ENCODE data around the gene DISC1. TPM values are rescaled to one million over a fixed set of nuclear protein-coding genes. Genes with fewer than 3 reads are reported as not detected.

DISC1 gene
- total and polyA plus RNA-seq, 2 experiments from 2014 or later: 2.1 to 6.5 TPM

DNA sequence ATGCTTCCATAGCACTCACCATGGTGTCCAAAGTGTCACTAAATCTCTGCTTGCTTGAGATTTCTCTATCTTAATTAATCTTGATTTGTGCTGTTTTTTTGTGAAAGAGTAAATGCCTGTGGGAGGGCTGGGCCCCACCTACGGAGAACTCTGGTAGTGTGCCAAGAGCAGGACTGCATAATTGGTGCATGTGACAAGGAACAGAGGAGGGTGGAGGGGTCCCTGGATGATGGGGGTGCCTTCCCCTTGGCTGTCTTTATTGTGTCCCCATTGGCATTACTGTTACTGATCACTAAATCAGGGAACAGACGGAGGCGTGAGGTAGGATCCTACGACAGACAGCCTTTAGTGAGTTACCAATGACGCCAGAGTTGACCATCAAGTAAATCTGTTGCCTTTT is 223.4 kb downstream of the DISC1 start (continued):
- TF ChIP-seq ETS1 (IDR thresholded peaks at IDR 0.05) (no peak), ZNF114 (CRISPR knock-in tag; IDR thresholded peaks at IDR 0.05) (no peak)

DNA sequence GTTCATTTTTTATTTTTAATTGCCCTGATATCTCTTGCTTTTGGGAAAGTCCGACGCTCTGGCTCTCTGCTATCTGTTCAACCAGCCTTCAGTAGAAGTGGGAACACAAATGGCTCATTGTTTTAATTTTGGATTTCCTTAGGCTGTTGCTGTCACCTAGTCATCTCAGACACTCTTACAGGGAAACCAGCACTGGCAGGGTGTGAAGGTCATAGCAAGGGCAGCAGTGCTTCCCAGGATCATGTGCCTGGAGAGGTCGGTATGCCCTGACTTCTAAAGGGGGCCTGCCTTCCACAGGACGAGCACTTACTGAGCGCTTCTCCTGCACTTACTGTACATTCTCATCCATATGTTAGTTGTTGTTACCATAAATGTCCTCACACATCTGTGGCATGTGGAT is 224.2 kb downstream of the DISC1 start:
- H3F3A ChIP-seq (replicated peaks; ENCODE audit: low read depth): no peaks in the 10 kb centered on the region
- H3K36me3 ChIP-seq (ENCODE audit: insufficient read depth): no peaks in the 10 kb centered on the region
- no peaks in the 10 kb centered on the region for H3K27me3 ChIP-seq (ENCODE audit: insufficient read depth)
- Mint-ChIP-seq H3K27me3 (ENCODE audit: insufficient read depth, low read depth, poor library complexity) (peaks cover 2% of the 10 kb centered on the region), H3K36me3 (ENCODE audit: low read depth) (no peaks in the 10 kb centered on the region), H3K27ac (no peak overlapping the region), H3K4me3 (no peak overlapping the region), H3K9me3 (no peaks in the 10 kb centered on the region), H3K4me1 (peaks cover 15% of the 10 kb centered on the region; the same call in 2 of the 3 replicates)
- DNase-seq (ENCODE audit: low spot score): no peak
- H3K9me2 ChIP-seq (ENCODE audit: insufficient read depth): no peaks in the 10 kb centered on the region
- no peak for ATAC-seq
- H3K4me1 ChIP-seq (ENCODE audit: insufficient read depth): no peaks in the 10 kb centered on the region
- H3K4me3 ChIP-seq: no peak overlapping the region
- H4K20me1 ChIP-seq (replicated peaks; ENCODE audit: insufficient read depth): no peaks in the 10 kb centered on the region
- no peak overlapping the region for H3K4me2 ChIP-seq
- no peak overlapping the region for H3K27ac ChIP-seq (ENCODE audit: low read depth)
- H2AFZ ChIP-seq: no peak overlapping the region
- H3K79me2 ChIP-seq (replicated peaks; ENCODE audit: insufficient read depth): no peaks in the 10 kb centered on the region
- TF ChIP-seq CREB1 (CRISPR knock-in tag; IDR thresholded peaks at IDR 0.05; ENCODE audit: low read depth) (no peak), EZH2phosphoT487 (IDR thresholded peaks at IDR 0.05; ENCODE audit: unreplicated experiment) (no peak), ZNF331 (CRISPR knock-in tag; IDR thresholded peaks at IDR 0.05; ENCODE audit: low read depth) (no peak), REST (IDR thresholded peaks at IDR 0.05; ENCODE audit: unreplicated experiment) (no peak), STAT1 (IDR thresholded peaks at IDR 0.05; ENCODE audit: unreplicated experiment) (no peak), CTCF (conservative IDR thresholded peaks at IDR 0.05; ENCODE audit: low read depth in 2 of 2) (no peak), POLR2AphosphoS5 (IDR thresholded peaks at IDR 0.05; ENCODE audit: low read depth) (no peak), JUNB (IDR thresholded peaks at IDR 0.05; ENCODE audit: unreplicated experiment) (no peak), ETS1 (IDR thresholded peaks at IDR 0.05) (no peak), NANOG (IDR thresholded peaks at IDR 0.05; ENCODE audit: borderline replicate concordance) (no peak)
- TF ChIP-seq, protein P1, sequence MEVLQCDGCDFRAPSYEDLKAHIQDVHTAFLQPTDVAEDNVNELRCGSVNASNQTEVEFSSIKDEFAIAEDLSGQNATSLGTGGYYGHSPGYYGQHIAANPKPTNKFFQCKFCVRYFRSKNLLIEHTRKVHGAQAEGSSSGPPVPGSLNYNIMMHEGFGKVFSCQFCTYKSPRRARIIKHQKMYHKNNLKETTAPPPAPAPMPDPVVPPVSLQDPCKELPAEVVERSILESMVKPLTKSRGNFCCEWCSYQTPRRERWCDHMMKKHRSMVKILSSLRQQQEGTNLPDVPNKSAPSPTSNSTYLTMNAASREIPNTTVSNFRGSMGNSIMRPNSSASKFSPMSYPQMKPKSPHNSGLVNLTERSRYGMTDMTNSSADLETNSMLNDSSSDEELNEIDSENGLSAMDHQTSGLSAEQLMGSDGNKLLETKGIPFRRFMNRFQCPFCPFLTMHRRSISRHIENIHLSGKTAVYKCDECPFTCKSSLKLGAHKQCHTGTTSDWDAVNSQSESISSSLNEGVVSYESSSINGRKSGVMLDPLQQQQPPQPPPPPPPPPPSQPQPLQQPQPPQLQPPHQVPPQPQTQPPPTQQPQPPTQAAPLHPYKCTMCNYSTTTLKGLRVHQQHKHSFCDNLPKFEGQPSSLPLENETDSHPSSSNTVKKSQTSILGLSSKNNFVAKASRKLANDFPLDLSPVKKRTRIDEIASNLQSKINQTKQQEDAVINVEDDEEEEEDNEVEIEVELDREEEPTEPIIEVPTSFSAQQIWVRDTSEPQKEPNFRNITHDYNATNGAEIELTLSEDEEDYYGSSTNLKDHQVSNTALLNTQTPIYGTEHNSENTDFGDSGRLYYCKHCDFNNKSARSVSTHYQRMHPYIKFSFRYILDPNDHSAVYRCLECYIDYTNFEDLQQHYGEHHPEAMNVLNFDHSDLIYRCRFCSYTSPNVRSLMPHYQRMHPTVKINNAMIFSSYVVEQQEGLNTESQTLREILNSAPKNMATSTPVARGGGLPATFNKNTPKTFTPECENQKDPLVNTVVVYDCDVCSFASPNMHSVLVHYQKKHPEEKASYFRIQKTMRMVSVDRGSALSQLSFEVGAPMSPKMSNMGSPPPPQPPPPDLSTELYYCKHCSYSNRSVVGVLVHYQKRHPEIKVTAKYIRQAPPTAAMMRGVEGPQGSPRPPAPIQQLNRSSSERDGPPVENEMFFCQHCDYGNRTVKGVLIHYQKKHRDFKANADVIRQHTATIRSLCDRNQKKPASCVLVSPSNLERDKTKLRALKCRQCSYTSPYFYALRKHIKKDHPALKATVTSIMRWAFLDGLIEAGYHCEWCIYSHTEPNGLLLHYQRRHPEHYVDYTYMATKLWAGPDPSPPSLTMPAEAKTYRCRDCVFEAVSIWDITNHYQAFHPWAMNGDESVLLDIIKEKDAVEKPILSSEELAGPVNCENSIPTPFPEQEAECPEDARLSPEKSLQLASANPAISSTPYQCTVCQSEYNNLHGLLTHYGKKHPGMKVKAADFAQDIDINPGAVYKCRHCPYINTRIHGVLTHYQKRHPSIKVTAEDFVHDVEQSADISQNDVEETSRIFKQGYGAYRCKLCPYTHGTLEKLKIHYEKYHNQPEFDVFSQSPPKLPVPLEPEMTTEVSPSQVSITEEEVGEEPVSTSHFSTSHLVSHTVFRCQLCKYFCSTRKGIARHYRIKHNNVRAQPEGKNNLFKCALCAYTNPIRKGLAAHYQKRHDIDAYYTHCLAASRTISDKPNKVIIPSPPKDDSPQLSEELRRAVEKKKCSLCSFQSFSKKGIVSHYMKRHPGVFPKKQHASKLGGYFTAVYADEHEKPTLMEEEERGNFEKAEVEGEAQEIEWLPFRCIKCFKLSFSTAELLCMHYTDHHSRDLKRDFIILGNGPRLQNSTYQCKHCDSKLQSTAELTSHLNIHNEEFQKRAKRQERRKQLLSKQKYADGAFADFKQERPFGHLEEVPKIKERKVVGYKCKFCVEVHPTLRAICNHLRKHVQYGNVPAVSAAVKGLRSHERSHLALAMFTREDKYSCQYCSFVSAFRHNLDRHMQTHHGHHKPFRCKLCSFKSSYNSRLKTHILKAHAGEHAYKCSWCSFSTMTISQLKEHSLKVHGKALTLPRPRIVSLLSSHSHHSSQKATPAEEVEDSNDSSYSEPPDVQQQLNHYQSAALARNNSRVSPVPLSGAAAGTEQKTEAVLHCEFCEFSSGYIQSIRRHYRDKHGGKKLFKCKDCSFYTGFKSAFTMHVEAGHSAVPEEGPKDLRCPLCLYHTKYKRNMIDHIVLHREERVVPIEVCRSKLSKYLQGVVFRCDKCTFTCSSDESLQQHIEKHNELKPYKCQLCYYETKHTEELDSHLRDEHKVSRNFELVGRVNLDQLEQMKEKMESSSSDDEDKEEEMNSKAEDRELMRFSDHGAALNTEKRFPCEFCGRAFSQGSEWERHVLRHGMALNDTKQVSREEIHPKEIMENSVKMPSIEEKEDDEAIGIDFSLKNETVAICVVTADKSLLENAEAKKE (CRISPR knock-in tag; IDR thresholded peaks at IDR 0.05): no peak
